ENCODE results near the gene BBIP1. TPM values are rescaled to one million over a fixed set of nuclear protein-coding genes. Genes with fewer than 3 reads are reported as not detected.

The BBIP1 gene
- total RNA-seq, 2 experiments from 2014 or later, result 17.1 to 21.9 TPM

DNA sequence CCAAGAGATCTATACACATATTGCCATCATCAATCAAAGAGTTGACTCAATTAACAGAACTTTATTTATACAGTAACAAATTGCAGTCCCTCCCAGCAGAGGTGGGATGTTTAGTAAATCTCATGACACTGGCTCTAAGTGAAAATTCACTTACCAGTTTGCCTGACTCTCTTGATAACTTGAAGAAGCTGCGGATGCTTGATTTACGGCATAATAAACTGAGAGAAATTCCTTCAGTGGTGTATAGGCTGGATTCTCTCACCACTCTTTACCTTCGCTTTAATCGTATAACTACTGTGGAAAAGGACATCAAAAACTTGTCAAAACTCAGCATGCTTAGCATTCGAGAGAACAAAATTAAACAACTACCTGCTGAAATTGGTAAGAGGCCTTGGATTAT, 45.7 kb upstream of the BBIP1 start:
- Histone ChIP-seq H3K4me3 (ENCODE audit: low read length) (no peak overlapping the region), H3K36me3 (ENCODE audit: insufficient read depth, low read length) (no peaks in the 10 kb centered on the region), H3K4me1 (ENCODE audit: insufficient read depth, low read length) (no peaks in the 10 kb centered on the region), H3K9me3 (ENCODE audit: control insufficient read depth in 1 of 2, insufficient read depth in 1 of 2, low read length in 2 of 2) (no peaks in the 10 kb centered on the region), H3K27ac (ENCODE audit: low read depth in 1 of 2, low read length in 2 of 2) (no peak overlapping the region), H3K27me3 (ENCODE audit: control insufficient read depth in 1 of 2, insufficient read depth in 2 of 2, low read length in 2 of 2) (no peaks in the 10 kb centered on the region)
- H3K9me3 Mint-ChIP-seq, result no peaks in the 10 kb centered on the region
- ChIA-PET POLR2A (no interaction called here), CTCF (no interaction called here)
- no peak for DNase-seq
- no peak for ATAC-seq (ENCODE audit: poor library complexity)
- H3K27me3 Mint-ChIP-seq, result no peaks in the 10 kb centered on the region
- peaks cover 26% of the 10 kb centered on the region for H3K36me3 Mint-ChIP-seq (ENCODE audit: low read depth)
- H3K27ac Mint-ChIP-seq, result no peak overlapping the region
- peaks cover 76% of the 10 kb centered on the region for H3K4me1 Mint-ChIP-seq (ENCODE audit: low read depth)
- TF ChIP-seq, protein P1, sequence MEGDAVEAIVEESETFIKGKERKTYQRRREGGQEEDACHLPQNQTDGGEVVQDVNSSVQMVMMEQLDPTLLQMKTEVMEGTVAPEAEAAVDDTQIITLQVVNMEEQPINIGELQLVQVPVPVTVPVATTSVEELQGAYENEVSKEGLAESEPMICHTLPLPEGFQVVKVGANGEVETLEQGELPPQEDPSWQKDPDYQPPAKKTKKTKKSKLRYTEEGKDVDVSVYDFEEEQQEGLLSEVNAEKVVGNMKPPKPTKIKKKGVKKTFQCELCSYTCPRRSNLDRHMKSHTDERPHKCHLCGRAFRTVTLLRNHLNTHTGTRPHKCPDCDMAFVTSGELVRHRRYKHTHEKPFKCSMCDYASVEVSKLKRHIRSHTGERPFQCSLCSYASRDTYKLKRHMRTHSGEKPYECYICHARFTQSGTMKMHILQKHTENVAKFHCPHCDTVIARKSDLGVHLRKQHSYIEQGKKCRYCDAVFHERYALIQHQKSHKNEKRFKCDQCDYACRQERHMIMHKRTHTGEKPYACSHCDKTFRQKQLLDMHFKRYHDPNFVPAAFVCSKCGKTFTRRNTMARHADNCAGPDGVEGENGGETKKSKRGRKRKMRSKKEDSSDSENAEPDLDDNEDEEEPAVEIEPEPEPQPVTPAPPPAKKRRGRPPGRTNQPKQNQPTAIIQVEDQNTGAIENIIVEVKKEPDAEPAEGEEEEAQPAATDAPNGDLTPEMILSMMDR (IDR thresholded peaks at IDR 0.05), result no peak
- intact Hi-C loops (cut with DNase I, micrococcal nuclease), result no loop called here
- peak overlapping the region; percentile 8 for H3K4me3 Mint-ChIP-seq

- H3K27me3 Mint-ChIP-seq, result no peaks in the 10 kb centered on the region
- CTCF ChIA-PET, result interaction anchor here (1.2 kb wide), 2 partner anchors 13 to 35 kb away, joined by 3 read pairs; no protein-coding TSS in a partner anchor
- peaks cover 76% of the 10 kb centered on the region for H3K4me1 Mint-ChIP-seq (ENCODE audit: low read depth)
- DNase-seq, result no peak
- no peak overlapping the region for H3K27ac Mint-ChIP-seq
- intact Hi-C loops (cut with DNase I, micrococcal nuclease), result no loop called here
- H3K36me3 Mint-ChIP-seq (ENCODE audit: low read depth), result peaks cover 26% of the 10 kb centered on the region
- H3K4me3 Mint-ChIP-seq, result no peak overlapping the region
- ATAC-seq (ENCODE audit: poor library complexity), result no peak
- H3K9me3 ChIP-seq (ENCODE audit: control insufficient read depth in 1 of 2, insufficient read depth in 1 of 2, low read length in 2 of 2), result no peaks in the 10 kb centered on the region
- no peaks in the 10 kb centered on the region for H3K36me3 ChIP-seq (ENCODE audit: insufficient read depth, low read length)
- no peaks in the 10 kb centered on the region for H3K27me3 ChIP-seq (ENCODE audit: control insufficient read depth in 1 of 2, insufficient read depth in 2 of 2, low read length in 2 of 2)
- no peak overlapping the region for H3K27ac ChIP-seq (ENCODE audit: low read depth in 1 of 2, low read length in 2 of 2)
- no peaks in the 10 kb centered on the region for H3K4me1 ChIP-seq (ENCODE audit: insufficient read depth, low read length)
- TF ChIP-seq, protein P1 (IDR thresholded peaks at IDR 0.05), result no peak
- no peak overlapping the region for H3K4me3 ChIP-seq (ENCODE audit: low read length)
- H3K9me3 Mint-ChIP-seq, result no peaks in the 10 kb centered on the region
- POLR2A ChIA-PET, result interaction anchor here (0.8 kb wide), 1 partner anchor 13 kb away, joined by 3 read pairs; no protein-coding TSS in a partner anchor
These were observed 44.2 kb upstream of the BBIP1 start for GRCh38 chr10:110963162-110963561.

- H3K27me3 ChIP-seq (ENCODE audit: control insufficient read depth in 1 of 2, insufficient read depth in 2 of 2, low read length in 2 of 2), result no peaks in the 10 kb centered on the region
- H3K4me3 Mint-ChIP-seq, result no peak overlapping the region
- DNase-seq, result no peak
- no peak for ATAC-seq (ENCODE audit: poor library complexity)
- H3K4me1 ChIP-seq (ENCODE audit: insufficient read depth, low read length), result no peaks in the 10 kb centered on the region
- no peaks in the 10 kb centered on the region for H3K9me3 Mint-ChIP-seq
- H3K27me3 Mint-ChIP-seq, result no peaks in the 10 kb centered on the region
- intact Hi-C loops (cut with DNase I, micrococcal nuclease), result no loop called here
- peaks cover 75% of the 10 kb centered on the region for H3K4me1 Mint-ChIP-seq (ENCODE audit: low read depth)
- H3K9me3 ChIP-seq (ENCODE audit: control insufficient read depth in 1 of 2, insufficient read depth in 1 of 2, low read length in 2 of 2), result no peaks in the 10 kb centered on the region
- ChIA-PET POLR2A (interaction anchor here (0.8 kb wide), 1 partner anchor 14 kb away, joined by 3 read pairs; no protein-coding TSS in a partner anchor), CTCF (interaction anchor here (1.2 to 1.4 kb wide), 2 partner anchors 12 to 17 kb away, joined by 3 to 4 read pairs; no protein-coding TSS in a partner anchor)
- H3K36me3 Mint-ChIP-seq (ENCODE audit: low read depth), result peaks cover 22% of the 10 kb centered on the region
- TF ChIP-seq, protein P1 (IDR thresholded peaks at IDR 0.05), result no peak
- H3K36me3 ChIP-seq (ENCODE audit: insufficient read depth, low read length), result no peaks in the 10 kb centered on the region
- no peak overlapping the region for H3K27ac Mint-ChIP-seq
- H3K4me3 ChIP-seq (ENCODE audit: low read length), result no peak overlapping the region
- H3K27ac ChIP-seq (ENCODE audit: low read depth in 1 of 2, low read length in 2 of 2), result no peak overlapping the region
These were observed 43.5 kb upstream of the BBIP1 start for GRCh38 chr10:110962443-110962842.
